GM18907 (cell line): ENCODE data around the gene RARB.

Experiments
- ATAC-seq: cut with Tn5 transposase; IDR thresholded peaks from one replicate; pipeline ENCODE4 v1.9.1; 2021; ENCODE audit warnings: mild to moderate bottlenecking, moderate library complexity; ENCODE audit not compliant: unreplicated experiment

The RARB gene

GRCh38 chr3:25427942-25428788 is at the start of gene RARB:
Gene RARB, plus strand, starts transcription at chr3:25428263. Its CDS starts 469 bp downstream, at chr3:25428732.
- ATAC-seq, result peak; percentile 84

GRCh38 chr3:25378786-25379311 is 49.2 kb upstream of the RARB start:
- ATAC-seq, result no peak

- no peak for ATAC-seq
Measured at GRCh38 chr3:25380222-25380739, 47.8 kb upstream of the RARB start.

- no peak for ATAC-seq
Measured at GRCh38 chr3:25381083-25381482, 47.0 kb upstream of the RARB start.

- no peak for ATAC-seq
Measured at GRCh38 chr3:25384471-25384870, 43.6 kb upstream of the RARB start.

- ATAC-seq, result no peak
Measured at GRCh38 chr3:25385807-25386460, 42.1 kb upstream of the RARB start.

GRCh38 chr3:25386686-25387255 is 41.3 kb upstream of the RARB start:
- ATAC-seq, result no peak

GRCh38 chr3:25390605-25391004 is 37.5 kb upstream of the RARB start:
- ATAC-seq, result no peak

- ATAC-seq, result no peak
Measured at GRCh38 chr3:25396251-25396650, 31.8 kb upstream of the RARB start.

- peak; percentile 59 for ATAC-seq
Measured at GRCh38 chr3:25396686-25397085, 31.4 kb upstream of the RARB start.

- peak; percentile 11 for ATAC-seq
Measured at GRCh38 chr3:25397150-25397549, 30.9 kb upstream of the RARB start.

- no peak for ATAC-seq
Measured at GRCh38 chr3:25400587-25400986, 27.5 kb upstream of the RARB start.

- ATAC-seq, result no peak
Measured at GRCh38 chr3:25403968-25404367, 24.1 kb upstream of the RARB start.

- ATAC-seq, result no peak
Measured at GRCh38 chr3:25404569-25404968, 23.5 kb upstream of the RARB start.

- ATAC-seq, result no peak
Measured at GRCh38 chr3:25405335-25405734, 22.7 kb upstream of the RARB start.

- no peak for ATAC-seq
Measured at GRCh38 chr3:25410703-25411102, 17.4 kb upstream of the RARB start.

- ATAC-seq, result no peak
Measured at GRCh38 chr3:25412269-25412668, 15.8 kb upstream of the RARB start.

- ATAC-seq, result no peak
Measured at GRCh38 chr3:25416176-25416575, 11.9 kb upstream of the RARB start.

- no peak for ATAC-seq
Measured at GRCh38 chr3:25418596-25418995, 9.5 kb upstream of the RARB start.

GRCh38 chr3:25419251-25419650 is 8.8 kb upstream of the RARB start:
- no peak for ATAC-seq

- no peak for ATAC-seq
Measured at GRCh38 chr3:25420147-25420546, 7.9 kb upstream of the RARB start.
